Activated T-cell treated with anti-CD3 and anti-CD28 coated beads, Interleukin-2, amount 50 U/mL, for 4 hours (primary cell): Measurements from ENCODE around the gene TMC3. TPM values are rescaled to one million over a fixed set of nuclear protein-coding genes. Genes with fewer than 3 reads are reported as not detected.

Experiments
- ATAC-seq, 2 donors: fragments of 200-7000 bp; cut with Tn5 transposase; one replicate each; pipeline ENCODE4 v1.10.0; 2021
- DNase-seq: peaks from one replicate; pipeline ENCODE4 v3.0.0-alpha.2; 2020
- H3K27me3 Mint-ChIP-seq: one replicate; pipeline ENCODE4 v1.8.0; 2021; ENCODE audit warnings: low read depth, mixed read lengths
- H3K36me3 Mint-ChIP-seq: one replicate; pipeline ENCODE4 v1.8.0; 2022; ENCODE audit warnings: mixed read lengths; ENCODE audit not compliant: insufficient read depth
- H3K4me1 Mint-ChIP-seq: one replicate; pipeline ENCODE4 v1.8.0; 2021; ENCODE audit warnings: low read depth, mixed read lengths
- H3K4me3 Mint-ChIP-seq: one replicate; pipeline ENCODE4 v1.8.0; 2021; ENCODE audit warnings: mild to moderate bottlenecking, moderate library complexity, mixed read lengths
- H3K9me3 Mint-ChIP-seq: one replicate; pipeline ENCODE4 v1.8.0; 2021; ENCODE audit warnings: mixed read lengths
- total RNA-seq, 3 donors: library from RNA; stranded (reverse); gene quantifications; one replicate each; pipeline ENCODE4 v1.2.1, GENCODE V29; 2021

The TMC3 gene
- total RNA-seq, 3 donors from 2014 or later: not detected

DNA sequence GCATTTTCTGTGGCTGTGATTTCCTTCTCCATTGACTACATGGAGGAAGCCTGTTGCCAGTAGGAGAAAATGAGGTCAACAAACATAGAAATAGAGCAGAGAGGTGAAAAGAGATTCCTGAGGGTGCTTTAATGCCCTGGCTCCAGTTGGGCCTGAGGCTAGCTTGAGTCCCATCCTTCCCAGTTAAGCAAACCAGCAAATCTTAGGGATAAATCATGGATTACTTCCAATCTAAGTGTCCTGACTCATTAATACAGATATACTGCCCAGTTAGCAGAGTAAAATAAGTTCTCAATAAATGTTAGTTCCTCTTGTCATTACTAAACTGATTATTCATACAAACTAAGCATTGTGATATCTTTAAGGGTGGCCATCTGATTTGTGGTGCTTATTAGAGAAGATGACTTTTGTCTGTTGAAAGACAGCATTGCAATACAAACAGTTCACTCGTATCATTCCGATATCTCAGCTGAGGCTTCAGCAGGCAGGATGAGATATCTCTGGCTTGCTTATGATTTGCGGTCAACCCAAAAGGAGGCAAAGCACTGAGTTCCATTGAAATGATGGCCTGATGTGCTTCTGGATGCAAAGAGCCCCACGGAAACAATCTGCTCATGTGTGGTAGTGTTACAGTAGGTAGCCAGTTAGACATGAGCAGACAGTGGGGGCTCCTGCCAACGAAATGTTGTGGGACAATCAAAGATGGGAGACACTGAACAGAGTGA lies 43.5 kb downstream of the TMC3 start:
- ATAC-seq (no peak), DNase-seq (no peak)
- H3K4me3 Mint-ChIP-seq: peak overlapping the region; percentile 6
- no peaks in the 10 kb centered on the region for H3K36me3 Mint-ChIP-seq
- no peaks in the 10 kb centered on the region for H3K9me3 Mint-ChIP-seq
- H3K27me3 Mint-ChIP-seq: no peaks in the 10 kb centered on the region
- peaks cover 14% of the 10 kb centered on the region for H3K4me1 Mint-ChIP-seq

DNA sequence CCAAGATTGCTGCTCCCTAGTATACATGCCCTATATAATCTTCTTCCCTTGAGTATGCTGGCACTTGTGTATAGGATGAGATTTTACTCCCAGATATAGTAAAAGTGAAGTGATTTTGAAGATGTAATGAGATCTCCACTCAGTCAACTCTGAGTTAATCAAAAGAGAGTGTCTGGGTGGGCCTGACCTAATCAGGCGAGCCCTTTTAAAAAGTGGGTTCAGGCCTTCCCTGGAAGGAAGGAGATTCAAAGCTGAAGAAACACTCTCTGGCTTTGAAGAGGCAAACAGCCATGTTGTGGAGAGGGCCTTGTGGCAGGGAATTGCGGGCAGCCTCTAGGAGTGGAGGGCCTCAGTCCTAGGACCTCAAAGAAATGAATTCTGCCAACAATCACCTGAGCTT lies 44.6 kb downstream of the TMC3 start:
- Mint-ChIP-seq H3K27me3 (no peaks in the 10 kb centered on the region), H3K4me1 (peaks cover 20% of the 10 kb centered on the region), H3K9me3 (no peaks in the 10 kb centered on the region), H3K4me3 (no peak overlapping the region), H3K36me3 (no peaks in the 10 kb centered on the region)
- ATAC-seq (no peak), DNase-seq (no peak)

GRCh38 chr15:81327516-81327915 lies 46.5 kb downstream of the TMC3 start:
- peaks cover 33% of the 10 kb centered on the region for H3K4me1 Mint-ChIP-seq
- ATAC-seq: no peak
- H3K27me3 Mint-ChIP-seq: no peaks in the 10 kb centered on the region
- no peak for DNase-seq
- H3K36me3 Mint-ChIP-seq: no peaks in the 10 kb centered on the region
- no peaks in the 10 kb centered on the region for H3K9me3 Mint-ChIP-seq
- H3K4me3 Mint-ChIP-seq: no peak overlapping the region

DNA sequence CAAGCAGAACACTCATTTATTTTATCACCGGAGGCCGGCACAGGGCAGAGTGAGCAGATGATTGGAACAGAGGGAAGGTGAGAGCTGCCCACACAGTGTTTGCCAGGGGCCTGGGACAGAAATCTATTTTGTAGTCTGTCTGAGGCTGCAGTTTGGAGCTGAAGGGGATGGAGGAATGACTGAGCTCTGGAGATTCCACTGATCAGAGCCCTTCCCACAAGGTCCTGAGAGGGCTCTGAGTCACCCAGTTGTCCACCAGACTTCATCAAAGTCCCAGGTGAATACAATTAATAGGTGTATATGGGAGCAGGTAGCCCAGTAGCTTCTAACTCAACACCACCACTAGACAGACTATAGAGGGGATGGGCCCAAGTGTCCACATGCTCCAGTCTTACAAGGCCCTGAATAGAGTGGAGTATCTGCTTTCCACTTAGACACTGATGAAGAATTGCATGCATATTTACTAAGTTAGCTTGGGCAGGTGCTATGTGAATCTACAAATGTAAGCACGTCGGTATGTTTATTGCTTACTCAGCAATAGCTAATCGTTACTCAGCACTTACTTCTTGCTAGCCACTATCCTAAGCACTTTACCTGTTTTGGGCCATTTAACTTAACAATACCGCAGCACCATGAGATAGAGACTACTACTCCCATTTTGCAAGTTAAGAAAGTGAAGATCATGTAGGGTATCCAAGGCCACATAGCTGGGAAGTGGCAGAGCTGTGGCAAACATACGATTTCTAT lies 47.4 kb downstream of the TMC3 start:
- no peak overlapping the region for H3K4me3 Mint-ChIP-seq

DNA sequence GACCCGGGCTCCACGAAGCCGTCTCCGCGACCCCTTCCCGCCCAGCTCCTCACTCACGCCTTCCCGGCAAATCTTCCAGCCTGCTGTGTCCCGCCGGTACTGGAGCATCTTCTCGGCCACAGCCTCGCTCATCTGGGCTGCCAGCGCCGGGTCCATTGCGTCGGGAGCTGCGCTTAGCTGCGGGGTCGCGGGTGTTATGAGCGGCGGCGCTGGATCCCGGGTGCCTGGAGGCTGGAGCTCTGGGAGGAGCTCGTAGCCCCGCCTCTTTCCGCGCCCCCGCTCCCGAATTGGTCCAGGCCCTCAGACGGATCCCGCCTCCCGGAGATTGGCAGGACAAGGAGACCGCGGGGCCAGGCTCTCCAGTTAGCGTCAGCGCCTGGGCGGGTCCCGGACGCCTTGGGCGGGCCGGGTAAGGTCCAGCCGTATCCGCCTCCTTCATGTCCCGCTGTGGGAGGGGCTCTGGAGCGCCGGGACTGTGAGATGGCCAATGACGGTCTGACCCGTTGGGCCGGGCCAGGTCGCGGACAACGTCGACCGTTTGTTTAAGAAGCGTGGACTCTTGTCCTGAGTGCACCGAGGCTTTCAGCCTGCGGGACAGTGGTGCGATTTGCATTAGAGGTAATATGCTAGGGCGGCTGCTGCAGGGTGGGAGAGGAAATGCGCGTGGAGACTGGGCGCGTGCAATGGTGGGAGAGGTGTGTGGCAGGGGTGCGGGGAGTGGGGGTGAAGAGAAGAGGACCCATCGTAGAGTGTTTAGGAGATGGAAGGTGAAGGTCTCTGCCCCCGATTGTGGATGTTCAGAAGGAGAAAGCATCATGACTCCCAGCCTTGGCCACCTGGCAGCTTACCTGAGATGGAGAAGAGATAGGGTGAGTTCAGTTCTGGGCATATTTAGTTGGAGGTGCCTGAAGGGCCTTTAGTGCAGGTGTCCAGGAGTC lies 49.8 kb downstream of the TMC3 start, which contains the start of gene STARD5:
TSS of gene STARD5 (minus strand) at position 198 of the 938 bp plus-strand sequence. CDS start at position 156, 42 bp downstream.
- peak within 1 kb of the TSS; percentile 98 for H3K4me3 Mint-ChIP-seq
- no peaks in the 10 kb centered on the region for H3K27me3 Mint-ChIP-seq
- no peaks in the 10 kb centered on the region for H3K36me3 Mint-ChIP-seq
- H3K4me1 Mint-ChIP-seq: peaks cover 33% of the 10 kb centered on the region
- H3K9me3 Mint-ChIP-seq: no peaks in the 10 kb centered on the region
- peak; percentile 100 for ATAC-seq
- peak; percentile 94 for DNase-seq

More for the DNA sequence above, 47.4 kb downstream of the TMC3 start:
- peaks cover 38% of the 10 kb centered on the region for H3K4me1 Mint-ChIP-seq
- H3K27me3 Mint-ChIP-seq: no peaks in the 10 kb centered on the region
- no peaks in the 10 kb centered on the region for H3K9me3 Mint-ChIP-seq
- ATAC-seq (no peak), DNase-seq (no peak)
- H3K36me3 Mint-ChIP-seq: no peaks in the 10 kb centered on the region

DNA sequence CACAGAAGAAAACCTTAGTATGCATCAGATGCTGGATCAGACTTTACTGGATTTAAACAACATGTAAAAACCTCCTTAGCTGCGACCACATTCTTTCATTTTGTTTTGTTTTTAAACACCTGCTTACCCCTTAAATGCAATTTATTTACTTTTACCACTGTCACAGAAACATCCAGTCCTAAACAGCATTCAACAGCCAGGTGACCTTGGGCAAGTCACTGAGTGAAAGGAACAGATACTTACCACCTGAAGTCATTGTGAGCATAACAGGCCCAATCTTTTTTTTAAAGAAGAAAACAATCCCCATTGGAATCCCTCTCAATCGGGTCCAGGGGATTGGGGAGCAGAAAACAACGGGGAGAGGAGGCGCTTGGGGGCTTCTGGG lies 50.5 kb downstream of the TMC3 start:
- H3K9me3 Mint-ChIP-seq: no peaks in the 10 kb centered on the region
- peaks cover 33% of the 10 kb centered on the region for H3K4me1 Mint-ChIP-seq
- peaks cover 2% of the 10 kb centered on the region for H3K36me3 Mint-ChIP-seq
- DNase-seq (no peak), ATAC-seq (no peak)
- no peaks in the 10 kb centered on the region for H3K27me3 Mint-ChIP-seq
- H3K4me3 Mint-ChIP-seq: peak overlapping the region; percentile 98

GRCh38 chr15:81322676-81323253 lies 51.2 kb downstream of the TMC3 start:
- no peaks in the 10 kb centered on the region for H3K9me3 Mint-ChIP-seq
- H3K4me3 Mint-ChIP-seq: peak overlapping the region; percentile 63
- H3K27me3 Mint-ChIP-seq: no peaks in the 10 kb centered on the region
- peaks cover 6% of the 10 kb centered on the region for H3K36me3 Mint-ChIP-seq
- DNase-seq (no peak), ATAC-seq (no peak)
- H3K4me1 Mint-ChIP-seq: peaks cover 33% of the 10 kb centered on the region

DNA sequence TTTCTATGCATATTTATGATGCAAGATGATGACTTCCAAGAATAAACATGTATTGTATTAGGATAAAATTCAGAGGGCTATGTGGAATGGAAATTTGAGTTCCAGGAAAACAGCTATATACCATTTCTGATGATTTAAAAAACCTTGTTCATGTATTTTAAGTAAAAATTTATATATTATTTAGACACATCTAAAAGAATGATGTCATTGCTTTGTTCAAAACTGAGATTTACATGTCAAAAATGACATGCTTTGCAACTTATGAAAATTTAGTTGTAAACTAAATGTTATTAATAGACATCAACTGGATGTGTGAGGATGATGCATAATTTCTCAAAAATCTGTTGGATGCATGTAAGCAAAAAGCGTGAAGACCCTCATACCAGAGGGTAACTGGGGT lies 52.3 kb downstream of the TMC3 start:
- H3K4me1 Mint-ChIP-seq: peaks cover 33% of the 10 kb centered on the region
- no peak overlapping the region for H3K4me3 Mint-ChIP-seq
- DNase-seq: no peak

GRCh38 chr15:81317642-81318017 lies 56.4 kb downstream of the TMC3 start:
- Mint-ChIP-seq H3K36me3 (peaks cover 13% of the 10 kb centered on the region), H3K9me3 (no peaks in the 10 kb centered on the region), H3K4me1 (peaks cover 50% of the 10 kb centered on the region), H3K4me3 (no peak overlapping the region), H3K27me3 (no peaks in the 10 kb centered on the region)
- no peak for ATAC-seq
- no peak for DNase-seq

More for the DNA sequence above, 52.3 kb downstream of the TMC3 start:
- H3K27me3 Mint-ChIP-seq: no peaks in the 10 kb centered on the region
- H3K9me3 Mint-ChIP-seq: no peaks in the 10 kb centered on the region
- H3K36me3 Mint-ChIP-seq: peaks cover 6% of the 10 kb centered on the region
- ATAC-seq: no peak

GRCh38 chr15:81316267-81316666 lies 57.7 kb downstream of the TMC3 start:
- ATAC-seq: no peak
- Mint-ChIP-seq H3K4me1 (peaks cover 57% of the 10 kb centered on the region), H3K4me3 (no peak overlapping the region), H3K9me3 (no peaks in the 10 kb centered on the region), H3K27me3 (no peaks in the 10 kb centered on the region), H3K36me3 (peaks cover 27% of the 10 kb centered on the region)
- DNase-seq: no peak

GRCh38 chr15:81315452-81316175 lies 58.4 kb downstream of the TMC3 start:
- Mint-ChIP-seq H3K4me3 (no peak overlapping the region), H3K9me3 (no peaks in the 10 kb centered on the region), H3K36me3 (peaks cover 33% of the 10 kb centered on the region), H3K27me3 (no peaks in the 10 kb centered on the region), H3K4me1 (peaks cover 64% of the 10 kb centered on the region)
- peak; percentile 41 to 49 for ATAC-seq
- DNase-seq: no peak

DNA sequence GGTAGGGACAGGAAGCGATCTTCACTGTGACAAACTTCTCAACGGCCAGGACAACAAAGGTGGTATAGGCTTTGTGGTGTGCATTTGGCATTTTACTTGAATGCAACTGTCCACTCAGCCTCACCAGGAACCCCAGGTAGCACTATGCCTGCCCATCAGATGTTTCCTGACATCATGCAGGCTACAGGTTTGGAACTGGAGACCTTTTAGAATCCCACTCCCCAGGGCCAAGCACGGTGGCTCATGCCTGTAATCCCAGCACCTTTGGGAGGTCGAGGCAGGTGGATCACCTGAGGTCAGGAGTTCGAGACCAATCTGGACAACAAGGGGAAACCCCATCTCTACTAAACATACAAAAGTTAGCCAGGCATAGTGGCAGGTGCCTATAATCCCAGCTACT lies 59.6 kb downstream of the TMC3 start:
- DNase-seq: no peak
- H3K4me1 Mint-ChIP-seq: peaks cover 70% of the 10 kb centered on the region

DNA sequence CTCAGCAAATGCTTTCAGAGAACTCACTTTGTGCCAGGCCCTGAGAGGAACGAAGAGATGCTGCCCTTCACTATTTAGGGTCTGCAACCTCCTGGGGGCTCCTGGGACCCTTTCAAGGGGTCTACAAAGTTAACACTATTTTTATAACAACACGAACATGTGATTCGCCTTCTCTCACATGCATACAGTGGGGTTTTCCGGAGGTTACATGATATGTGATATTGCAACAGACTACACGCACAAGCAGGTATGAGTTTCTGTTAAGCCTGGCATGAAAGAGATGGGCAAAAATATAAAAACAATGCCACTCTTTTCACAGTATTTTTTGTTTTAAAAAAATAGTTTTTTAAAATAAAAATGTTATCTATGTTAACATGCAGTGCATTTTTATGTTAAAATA lies 60.3 kb downstream of the TMC3 start:
- no peak for DNase-seq

More for the DNA sequence above, 59.6 kb downstream of the TMC3 start:
- Mint-ChIP-seq H3K9me3 (no peaks in the 10 kb centered on the region), H3K27me3 (no peaks in the 10 kb centered on the region), H3K4me3 (no peak overlapping the region), H3K36me3 (peaks cover 37% of the 10 kb centered on the region)
- ATAC-seq: no peak

More for the DNA sequence above, 60.3 kb downstream of the TMC3 start:
- Mint-ChIP-seq H3K9me3 (no peaks in the 10 kb centered on the region), H3K4me1 (peaks cover 75% of the 10 kb centered on the region), H3K36me3 (peaks cover 41% of the 10 kb centered on the region), H3K27me3 (no peaks in the 10 kb centered on the region), H3K4me3 (no peak overlapping the region)
- no peak for ATAC-seq
